Brain microvascular endothelial cell (primary cell): ENCODE data around the gene TNNC2.

Experiments
- DNase-seq: peaks from one replicate; pipeline ENCODE4 v3.0.0-alpha.2; 2020
- H3K27ac ChIP-seq: fragments of 250-450 bp; sonication (Bioruptor Pico); 2 replicates; pipeline ENCODE4 v1.5.1; 2020; ENCODE audit warnings: mild to moderate bottlenecking, moderate library complexity
- H3K27me3 ChIP-seq: fragments of 250-450 bp; sonication (Bioruptor Pico); replicated peaks from 2 replicates; pipeline ENCODE4 v1.5.1; 2020; ENCODE audit warnings: mild to moderate bottlenecking
- H3K36me3 ChIP-seq: fragments of 250-450 bp; sonication (Bioruptor Pico); replicated peaks from 2 replicates; pipeline ENCODE4 v1.5.1; 2020; ENCODE audit warnings: mild to moderate bottlenecking
- H3K4me3 ChIP-seq: 2 replicates; pipeline ENCODE4 v1.5.1; 2011; ENCODE audit warnings: low read depth, mild to moderate bottlenecking, control low read depth, low read length, moderate library complexity
- in situ Hi-C: cut with HindIII; loops from 2 replicates; pipeline ENCODE4 v1.10.0; 2017; ENCODE audit warnings: low sequenced_read_pairs, low pct_ligation_motif_present
- TF ChIP-seq, protein P1 (sequence below): IDR thresholded peaks from 2 replicates; pipeline ENCODE4 v1.5.1; 2011; ENCODE audit warnings: low read depth, mild to moderate bottlenecking, moderate library complexity, low read length, control low read depth, inconsistent platforms; ENCODE audit errors: missing control alignments

TNNC2 gene

DNA sequence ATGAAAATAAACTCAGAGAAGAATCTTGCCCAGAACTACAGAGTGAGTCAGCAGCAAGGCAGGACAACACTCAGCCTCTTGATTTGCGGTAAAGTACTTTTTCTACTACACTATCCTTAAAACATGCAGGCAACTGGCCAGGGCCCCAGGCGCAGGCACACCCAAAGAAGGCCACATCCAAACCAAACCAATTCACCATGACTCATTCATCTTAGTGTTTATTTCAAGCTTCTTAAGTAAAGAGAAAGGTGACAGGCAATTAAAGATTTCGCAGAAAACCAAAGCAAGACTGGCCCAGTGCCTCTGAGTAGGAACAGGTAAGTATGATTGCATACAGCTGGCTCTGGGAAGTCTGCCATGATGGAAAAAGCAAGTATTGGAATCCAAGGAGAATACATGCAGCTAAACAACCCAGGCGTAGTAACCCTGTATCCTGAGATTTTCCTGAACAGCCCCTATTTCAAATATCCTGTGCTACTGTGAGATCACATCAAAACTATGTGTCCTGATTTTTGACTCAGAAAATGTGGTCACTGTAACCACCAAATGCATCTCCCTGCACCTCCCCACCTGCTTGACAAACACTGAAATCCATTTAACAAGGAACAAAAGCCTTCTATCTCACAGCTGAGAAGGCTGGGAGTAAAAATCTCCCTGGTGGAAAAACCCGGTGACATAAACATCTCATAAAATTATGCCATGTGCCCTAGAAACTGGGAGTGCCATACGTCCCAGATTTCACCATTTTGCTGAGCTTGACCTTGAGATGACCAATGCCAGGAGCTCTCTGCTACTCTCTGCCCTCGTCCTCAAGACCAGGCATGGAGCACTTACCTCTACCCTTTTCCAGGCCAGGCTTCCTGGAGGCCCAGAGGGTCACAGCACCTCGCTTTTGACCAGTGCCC lies 47.8 kb downstream of the TNNC2 start:
- Histone ChIP-seq H3K4me3 (no peak overlapping the region), H3K27me3 (no peaks in the 10 kb centered on the region), H3K27ac (peak overlapping the region; percentile 88), H3K36me3 (no peaks in the 10 kb centered on the region)
- TF ChIP-seq, protein P1, sequence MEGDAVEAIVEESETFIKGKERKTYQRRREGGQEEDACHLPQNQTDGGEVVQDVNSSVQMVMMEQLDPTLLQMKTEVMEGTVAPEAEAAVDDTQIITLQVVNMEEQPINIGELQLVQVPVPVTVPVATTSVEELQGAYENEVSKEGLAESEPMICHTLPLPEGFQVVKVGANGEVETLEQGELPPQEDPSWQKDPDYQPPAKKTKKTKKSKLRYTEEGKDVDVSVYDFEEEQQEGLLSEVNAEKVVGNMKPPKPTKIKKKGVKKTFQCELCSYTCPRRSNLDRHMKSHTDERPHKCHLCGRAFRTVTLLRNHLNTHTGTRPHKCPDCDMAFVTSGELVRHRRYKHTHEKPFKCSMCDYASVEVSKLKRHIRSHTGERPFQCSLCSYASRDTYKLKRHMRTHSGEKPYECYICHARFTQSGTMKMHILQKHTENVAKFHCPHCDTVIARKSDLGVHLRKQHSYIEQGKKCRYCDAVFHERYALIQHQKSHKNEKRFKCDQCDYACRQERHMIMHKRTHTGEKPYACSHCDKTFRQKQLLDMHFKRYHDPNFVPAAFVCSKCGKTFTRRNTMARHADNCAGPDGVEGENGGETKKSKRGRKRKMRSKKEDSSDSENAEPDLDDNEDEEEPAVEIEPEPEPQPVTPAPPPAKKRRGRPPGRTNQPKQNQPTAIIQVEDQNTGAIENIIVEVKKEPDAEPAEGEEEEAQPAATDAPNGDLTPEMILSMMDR: no peak
- in situ Hi-C loops: no loop called here
- DNase-seq: peak; percentile 98

DNA sequence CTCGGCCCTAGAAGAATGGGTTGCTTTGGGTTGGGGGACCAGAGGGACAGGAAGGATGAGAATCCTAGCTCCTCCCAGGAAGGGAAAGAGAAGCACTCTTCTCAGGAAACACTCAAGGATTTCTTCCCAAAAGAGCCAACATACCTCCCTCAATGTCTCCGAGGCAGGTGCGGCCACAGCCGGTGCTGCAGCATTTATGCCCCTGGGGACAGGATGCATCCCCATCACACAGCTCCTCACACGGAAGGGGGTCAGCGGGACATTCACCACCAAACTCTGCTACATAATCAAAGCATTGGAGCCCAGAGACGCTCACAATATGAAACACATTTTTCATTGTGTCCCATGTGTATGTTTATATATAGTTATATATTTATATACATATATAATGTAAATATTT lies 50.2 kb downstream of the TNNC2 start:
- in situ Hi-C loops: no loop called here
- Histone ChIP-seq H3K27me3 (no peaks in the 10 kb centered on the region), H3K4me3 (no peak overlapping the region), H3K36me3 (no peaks in the 10 kb centered on the region), H3K27ac (no peak overlapping the region)
- TF ChIP-seq, protein P1: no peak
- DNase-seq: no peak

DNA sequence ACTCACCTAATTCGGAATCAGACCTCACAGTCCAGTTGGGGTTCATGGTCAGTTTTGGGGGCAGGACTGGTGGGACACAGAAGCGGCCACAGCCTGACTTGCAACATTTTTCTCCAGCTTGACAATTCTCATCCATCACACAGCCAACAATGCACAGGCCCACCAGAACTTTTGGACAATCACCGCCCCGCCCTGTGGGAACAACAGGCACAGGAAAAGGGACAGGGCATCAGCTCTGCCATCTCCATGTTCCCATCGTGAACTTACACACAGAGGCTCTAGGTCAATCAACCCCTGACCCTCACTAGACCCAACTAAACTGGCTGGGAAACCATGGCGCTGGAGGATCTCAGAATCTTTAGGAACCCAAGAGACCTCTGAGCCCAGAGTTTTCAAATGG lies 51.7 kb downstream of the TNNC2 start:
- Histone ChIP-seq H3K36me3 (no peaks in the 10 kb centered on the region), H3K4me3 (no peak overlapping the region), H3K27me3 (no peaks in the 10 kb centered on the region), H3K27ac (no peak overlapping the region)
- no peak for DNase-seq
- in situ Hi-C loops: no loop called here
- TF ChIP-seq, protein P1: no peak

DNA sequence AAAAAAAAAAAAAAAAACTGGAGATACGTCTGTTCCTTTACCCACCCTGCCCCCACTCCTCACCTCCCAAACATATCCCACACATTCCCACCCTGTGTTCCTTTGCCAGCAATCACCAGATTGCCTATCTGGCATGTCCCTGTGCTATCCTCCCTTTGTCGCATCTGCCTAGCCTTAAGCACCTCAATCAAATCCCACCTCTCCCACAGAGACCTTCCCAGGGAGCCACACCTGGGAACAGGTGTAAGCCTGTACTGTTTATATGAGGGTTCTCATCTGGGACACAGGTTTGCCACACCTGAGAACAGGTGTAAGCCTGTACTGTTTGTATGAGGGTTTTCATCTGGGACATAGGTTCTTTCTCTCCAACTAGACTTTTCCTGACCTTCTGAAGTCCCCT lies 52.2 kb downstream of the TNNC2 start:
- Histone ChIP-seq H3K27ac (no peak overlapping the region), H3K36me3 (no peaks in the 10 kb centered on the region), H3K27me3 (no peaks in the 10 kb centered on the region), H3K4me3 (no peak overlapping the region)
- in situ Hi-C loops: no loop called here
- DNase-seq: no peak
- TF ChIP-seq, protein P1: no peak
